OCI-LY3 (cell line): ENCODE measurements around the gene LENEP.

Experiments used
- EZH2phosphoT487 ChIP-seq: fragments of 200-600 bp; shearing (Covaris generic); IDR thresholded peaks from 2 replicates; pipeline ENCODE4 v1.6.1; 2018; ENCODE audit warnings: antibody characterized with exemption, mixed run types, low read depth
- TF ChIP-seq, protein P1 (sequence below): fragments of 200-600, 300-600 bp; sonication (generic); IDR thresholded peaks from 2 replicates; pipeline ENCODE4 v1.5.1; 2014; ENCODE audit warnings: antibody characterized with exemption, low read length, low read depth

DNA sequence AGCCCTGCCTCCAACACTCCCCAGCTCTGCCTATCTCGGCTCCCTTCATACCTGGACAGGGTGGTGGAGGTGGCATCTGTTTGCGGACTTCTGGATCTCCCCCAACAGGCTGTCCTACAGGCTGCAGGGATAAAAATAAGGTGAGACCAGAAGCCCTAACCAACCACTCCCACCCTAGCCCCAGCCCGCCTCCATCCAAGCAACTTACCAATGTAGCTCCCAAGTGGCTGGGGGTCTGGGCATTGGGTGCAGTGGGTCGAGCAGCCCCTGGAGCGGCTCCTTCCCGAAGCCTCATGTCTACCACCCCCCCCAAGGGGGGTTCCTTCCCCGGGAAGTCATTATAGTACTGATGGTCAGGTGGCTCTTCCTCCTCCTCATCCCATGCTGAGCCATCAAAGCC lies 27.3 kb upstream of the LENEP start:
- TF ChIP-seq, protein P1, sequence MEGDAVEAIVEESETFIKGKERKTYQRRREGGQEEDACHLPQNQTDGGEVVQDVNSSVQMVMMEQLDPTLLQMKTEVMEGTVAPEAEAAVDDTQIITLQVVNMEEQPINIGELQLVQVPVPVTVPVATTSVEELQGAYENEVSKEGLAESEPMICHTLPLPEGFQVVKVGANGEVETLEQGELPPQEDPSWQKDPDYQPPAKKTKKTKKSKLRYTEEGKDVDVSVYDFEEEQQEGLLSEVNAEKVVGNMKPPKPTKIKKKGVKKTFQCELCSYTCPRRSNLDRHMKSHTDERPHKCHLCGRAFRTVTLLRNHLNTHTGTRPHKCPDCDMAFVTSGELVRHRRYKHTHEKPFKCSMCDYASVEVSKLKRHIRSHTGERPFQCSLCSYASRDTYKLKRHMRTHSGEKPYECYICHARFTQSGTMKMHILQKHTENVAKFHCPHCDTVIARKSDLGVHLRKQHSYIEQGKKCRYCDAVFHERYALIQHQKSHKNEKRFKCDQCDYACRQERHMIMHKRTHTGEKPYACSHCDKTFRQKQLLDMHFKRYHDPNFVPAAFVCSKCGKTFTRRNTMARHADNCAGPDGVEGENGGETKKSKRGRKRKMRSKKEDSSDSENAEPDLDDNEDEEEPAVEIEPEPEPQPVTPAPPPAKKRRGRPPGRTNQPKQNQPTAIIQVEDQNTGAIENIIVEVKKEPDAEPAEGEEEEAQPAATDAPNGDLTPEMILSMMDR: no peak
- TF ChIP-seq EZH2phosphoT487: no peak
